ENCODE data around the gene ISM2.
"Not testable (repeated sequence)": the region's sequence is repeated elsewhere in the genome, so short reads cannot be mapped to it uniquely, and the experiment has no call there.

The ISM2 gene

GRCh38 chr14:77498120-77498979, at the start of gene ISM2:
Gene ISM2 (minus strand): TSS chr14:77498816. CDS start chr14:77498793, 23 bp downstream.
- H3K4me1 ChIP-seq (ENCODE audit: control insufficient read depth, insufficient read depth, low read length), result peaks cover 9% of the 10 kb centered on the region
- peak within 1 kb of the TSS; percentile 14 for H3K4me3 ChIP-seq (ENCODE audit: low read length)
- no peaks in the 10 kb centered on the region for H3K36me3 ChIP-seq (ENCODE audit: control insufficient read depth, insufficient read depth, low read length)
- H3K9ac ChIP-seq (ENCODE audit: low read length), result no peak within 1 kb of the TSS
- peaks cover 29% of the 10 kb centered on the region for H3K27me3 ChIP-seq (ENCODE audit: control insufficient read depth, insufficient read depth, low read length)
- H3K9me3 ChIP-seq (ENCODE audit: control insufficient read depth, low read length), result no peaks in the 10 kb centered on the region

GRCh38 chr14:77547512-77548180, 49.0 kb upstream of the ISM2 start:
- peaks cover 11% of the 10 kb centered on the region for H3K4me1 ChIP-seq (ENCODE audit: control insufficient read depth, insufficient read depth, low read length)
- no peak overlapping the region for H3K4me3 ChIP-seq (ENCODE audit: low read length)
- no peak overlapping the region for H3K9ac ChIP-seq (ENCODE audit: low read length)
- H3K36me3 ChIP-seq (ENCODE audit: control insufficient read depth, insufficient read depth, low read length), result no peaks in the 10 kb centered on the region
- no peaks in the 10 kb centered on the region for H3K27me3 ChIP-seq (ENCODE audit: control insufficient read depth, insufficient read depth, low read length)
- no peaks in the 10 kb centered on the region for H3K9me3 ChIP-seq (ENCODE audit: control insufficient read depth, low read length)

- not testable (repeated sequence) for H3K36me3 ChIP-seq (ENCODE audit: control insufficient read depth, insufficient read depth, low read length); H3K27me3 ChIP-seq (ENCODE audit: control insufficient read depth, insufficient read depth, low read length); H3K9me3 ChIP-seq (ENCODE audit: control insufficient read depth, low read length); H3K9ac ChIP-seq (ENCODE audit: low read length); H3K4me3 ChIP-seq (ENCODE audit: low read length)
- H3K4me1 ChIP-seq (ENCODE audit: control insufficient read depth, insufficient read depth, low read length), result peaks cover 11% of the 10 kb centered on the region
Measured at GRCh38 chr14:77545171-77545570, 46.6 kb upstream of the ISM2 start.

- Histone ChIP-seq H3K27me3 (ENCODE audit: control insufficient read depth, insufficient read depth, low read length) (no peaks in the 10 kb centered on the region), H3K9me3 (ENCODE audit: control insufficient read depth, low read length) (no peaks in the 10 kb centered on the region), H3K36me3 (ENCODE audit: control insufficient read depth, insufficient read depth, low read length) (no peaks in the 10 kb centered on the region), H3K4me1 (ENCODE audit: control insufficient read depth, insufficient read depth, low read length) (peaks cover 11% of the 10 kb centered on the region), H3K4me3 (ENCODE audit: low read length) (no peak overlapping the region), H3K9ac (ENCODE audit: low read length) (no peak overlapping the region)
Measured at GRCh38 chr14:77544571-77544970, 46.0 kb upstream of the ISM2 start.

DNA sequence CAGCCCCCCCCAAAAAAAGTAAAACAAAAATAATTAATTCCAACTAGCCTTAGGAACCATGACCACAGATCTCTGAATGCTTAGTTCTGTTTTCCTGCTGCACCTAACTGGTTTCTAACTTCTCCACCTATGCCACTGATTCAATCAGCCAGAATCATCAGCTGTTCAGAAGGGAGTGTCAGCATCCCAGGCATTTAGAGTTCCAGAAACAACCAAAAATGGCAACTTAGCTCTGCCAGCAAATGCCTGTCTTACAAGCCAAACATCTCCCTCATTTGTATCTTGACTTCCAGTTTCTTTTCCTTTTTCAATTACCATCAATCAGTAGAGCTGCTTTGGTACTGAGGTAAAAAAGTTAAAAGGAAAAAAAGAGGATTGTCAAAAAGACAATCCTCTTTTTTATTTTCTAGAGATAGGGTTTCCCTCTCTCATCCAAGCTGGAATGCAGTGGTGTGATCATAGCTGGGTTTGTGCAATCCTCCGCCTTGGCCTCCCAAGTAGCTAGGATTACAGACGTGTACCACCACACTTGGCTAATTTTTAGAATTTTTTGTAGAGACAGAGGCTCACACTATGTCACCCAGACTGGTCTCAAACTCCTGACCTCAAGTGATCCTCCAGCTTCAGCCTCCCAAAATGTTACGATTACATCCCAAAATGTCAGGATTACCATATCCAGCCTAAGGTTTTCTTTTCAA, 45.2 kb upstream of the ISM2 start:
- Histone ChIP-seq H3K27me3 (ENCODE audit: control insufficient read depth, insufficient read depth, low read length) (no peaks in the 10 kb centered on the region), H3K4me1 (ENCODE audit: control insufficient read depth, insufficient read depth, low read length) (peaks cover 11% of the 10 kb centered on the region), H3K9ac (ENCODE audit: low read length) (no peak overlapping the region), H3K4me3 (ENCODE audit: low read length) (no peak overlapping the region), H3K9me3 (ENCODE audit: control insufficient read depth, low read length) (no peaks in the 10 kb centered on the region), H3K36me3 (ENCODE audit: control insufficient read depth, insufficient read depth, low read length) (no peaks in the 10 kb centered on the region)

DNA sequence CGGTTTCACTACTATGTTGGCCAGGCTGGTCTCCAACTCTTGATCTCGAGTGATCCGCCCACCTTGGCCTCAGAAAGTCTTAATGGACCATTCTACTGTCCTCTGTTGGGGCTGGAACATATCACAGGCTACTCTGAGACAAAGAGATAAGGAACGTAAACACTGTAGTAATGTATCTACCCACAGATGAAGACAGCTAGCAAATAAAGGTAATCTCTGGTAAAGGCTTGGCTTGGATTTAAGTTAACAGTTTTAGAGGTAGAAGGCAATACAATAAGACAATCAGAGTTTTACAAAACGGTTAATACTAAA, 44.6 kb upstream of the ISM2 start:
- peaks cover 11% of the 10 kb centered on the region for H3K4me1 ChIP-seq (ENCODE audit: control insufficient read depth, insufficient read depth, low read length)
- H3K27me3 ChIP-seq (ENCODE audit: control insufficient read depth, insufficient read depth, low read length), result no peaks in the 10 kb centered on the region
- no peak overlapping the region for H3K9ac ChIP-seq (ENCODE audit: low read length)
- no peaks in the 10 kb centered on the region for H3K36me3 ChIP-seq (ENCODE audit: control insufficient read depth, insufficient read depth, low read length)
- H3K4me3 ChIP-seq (ENCODE audit: low read length), result no peak overlapping the region
- no peaks in the 10 kb centered on the region for H3K9me3 ChIP-seq (ENCODE audit: control insufficient read depth, low read length)

DNA sequence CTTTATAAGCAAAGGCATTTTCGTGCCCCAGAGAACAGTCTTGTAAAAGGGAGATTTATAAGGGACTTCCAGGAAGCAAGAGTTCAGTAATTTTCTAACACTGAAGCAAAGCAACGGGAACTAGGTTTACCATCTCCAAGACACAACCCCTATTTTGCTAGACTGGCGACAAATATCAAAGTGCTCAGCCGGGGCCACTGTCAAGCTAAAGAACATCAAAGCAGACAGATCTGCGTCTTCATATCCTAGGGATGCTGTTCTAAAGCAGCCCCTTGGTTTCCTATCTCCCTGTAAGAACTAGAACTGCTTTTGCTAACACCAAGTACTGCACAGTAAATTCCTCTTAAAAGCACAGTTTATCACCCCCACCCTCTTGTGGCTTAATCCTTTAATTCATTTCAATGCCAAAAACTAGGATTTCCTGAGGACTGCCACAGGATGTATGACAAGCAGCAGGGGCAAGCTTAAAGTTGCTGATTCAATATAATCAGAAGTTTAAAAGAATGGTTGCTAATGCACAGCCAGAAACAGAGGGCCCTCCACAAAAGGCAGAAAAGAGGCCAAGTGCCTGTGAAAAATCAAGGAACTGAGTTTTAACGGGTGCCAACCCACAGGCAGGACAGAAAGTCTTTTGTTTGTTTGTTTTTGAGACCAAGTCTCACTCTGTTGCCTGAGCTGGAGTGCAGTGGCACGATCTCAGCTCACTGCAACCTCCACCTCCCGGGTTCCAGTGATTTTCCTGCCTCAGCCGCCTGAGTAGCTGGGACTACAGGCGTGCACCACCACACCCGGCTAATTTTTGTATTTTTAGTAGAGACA, 44.0 kb upstream of the ISM2 start:
- H3K36me3 ChIP-seq (ENCODE audit: control insufficient read depth, insufficient read depth, low read length), result no peaks in the 10 kb centered on the region
- no peaks in the 10 kb centered on the region for H3K9me3 ChIP-seq (ENCODE audit: control insufficient read depth, low read length)
- no peak overlapping the region for H3K4me3 ChIP-seq (ENCODE audit: low read length)
- no peak overlapping the region for H3K9ac ChIP-seq (ENCODE audit: low read length)
- no peaks in the 10 kb centered on the region for H3K27me3 ChIP-seq (ENCODE audit: control insufficient read depth, insufficient read depth, low read length)
- peaks cover 11% of the 10 kb centered on the region for H3K4me1 ChIP-seq (ENCODE audit: control insufficient read depth, insufficient read depth, low read length)

- no peaks in the 10 kb centered on the region for H3K36me3 ChIP-seq (ENCODE audit: control insufficient read depth, insufficient read depth, low read length)
- H3K9me3 ChIP-seq (ENCODE audit: control insufficient read depth, low read length), result no peaks in the 10 kb centered on the region
- no peaks in the 10 kb centered on the region for H3K27me3 ChIP-seq (ENCODE audit: control insufficient read depth, insufficient read depth, low read length)
- H3K4me3 ChIP-seq (ENCODE audit: low read length), result no peak overlapping the region
- H3K4me1 ChIP-seq (ENCODE audit: control insufficient read depth, insufficient read depth, low read length), result peaks cover 11% of the 10 kb centered on the region
- H3K9ac ChIP-seq (ENCODE audit: low read length), result no peak overlapping the region
Measured at GRCh38 chr14:77541905-77542304, 43.3 kb upstream of the ISM2 start.

- not testable (repeated sequence) for H3K9ac ChIP-seq (ENCODE audit: low read length); H3K9me3 ChIP-seq (ENCODE audit: control insufficient read depth, low read length); H3K36me3 ChIP-seq (ENCODE audit: control insufficient read depth, insufficient read depth, low read length); H3K27me3 ChIP-seq (ENCODE audit: control insufficient read depth, insufficient read depth, low read length); H3K4me3 ChIP-seq (ENCODE audit: low read length); H3K4me1 ChIP-seq (ENCODE audit: control insufficient read depth, insufficient read depth, low read length)
Measured at GRCh38 chr14:77536951-77537350, 38.3 kb upstream of the ISM2 start.

DNA sequence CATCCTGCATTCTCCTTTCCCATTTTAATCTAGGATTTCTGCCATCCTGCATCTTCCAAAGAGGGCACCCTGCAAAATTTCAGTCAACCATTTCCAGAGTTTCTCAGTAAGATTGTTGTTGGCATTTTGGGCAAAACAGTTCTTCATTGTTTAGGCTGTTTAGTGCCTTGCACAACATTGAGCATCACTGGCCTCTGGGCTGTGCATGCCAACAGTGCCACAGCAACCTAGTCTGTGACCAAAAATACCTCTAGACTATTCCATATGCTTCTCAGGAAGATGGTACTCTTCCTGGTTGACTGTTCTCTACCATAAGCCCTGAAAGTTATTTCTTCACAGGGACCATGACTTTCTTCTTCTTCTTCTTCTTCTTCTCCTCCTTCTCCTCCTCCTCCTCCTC, 32.5 kb upstream of the ISM2 start:
- H3K27me3 ChIP-seq (ENCODE audit: control insufficient read depth, insufficient read depth, low read length), result no peaks in the 10 kb centered on the region
- H3K9me3 ChIP-seq (ENCODE audit: control insufficient read depth, low read length), result no peaks in the 10 kb centered on the region
- no peak overlapping the region for H3K9ac ChIP-seq (ENCODE audit: low read length)
- no peaks in the 10 kb centered on the region for H3K36me3 ChIP-seq (ENCODE audit: control insufficient read depth, insufficient read depth, low read length)
- H3K4me1 ChIP-seq (ENCODE audit: control insufficient read depth, insufficient read depth, low read length), result no peaks in the 10 kb centered on the region
- no peak overlapping the region for H3K4me3 ChIP-seq (ENCODE audit: low read length)

GRCh38 chr14:77529963-77530362, 31.3 kb upstream of the ISM2 start:
- Histone ChIP-seq H3K4me1 (ENCODE audit: control insufficient read depth, insufficient read depth, low read length) (no peaks in the 10 kb centered on the region), H3K9me3 (ENCODE audit: control insufficient read depth, low read length) (no peaks in the 10 kb centered on the region), H3K4me3 (ENCODE audit: low read length) (no peak overlapping the region), H3K36me3 (ENCODE audit: control insufficient read depth, insufficient read depth, low read length) (no peaks in the 10 kb centered on the region), H3K27me3 (ENCODE audit: control insufficient read depth, insufficient read depth, low read length) (no peaks in the 10 kb centered on the region), H3K9ac (ENCODE audit: low read length) (no peak overlapping the region)
